NCI-H345 treated with DMSO at 0.1 percent for 48 hours (cell line): Measurements from ENCODE around the gene PSMD1.
"Not testable (repeated sequence)": the region's sequence is repeated elsewhere in the genome, so short reads cannot be mapped to it uniquely, and the experiment has no call there.

Experiments used
- DNase-seq: peaks from one replicate; lab custom pipeline; 2025; ENCODE audit not compliant: unreplicated experiment; lab: John Stamatoyannopoulos, UW

PSMD1 gene

DNA sequence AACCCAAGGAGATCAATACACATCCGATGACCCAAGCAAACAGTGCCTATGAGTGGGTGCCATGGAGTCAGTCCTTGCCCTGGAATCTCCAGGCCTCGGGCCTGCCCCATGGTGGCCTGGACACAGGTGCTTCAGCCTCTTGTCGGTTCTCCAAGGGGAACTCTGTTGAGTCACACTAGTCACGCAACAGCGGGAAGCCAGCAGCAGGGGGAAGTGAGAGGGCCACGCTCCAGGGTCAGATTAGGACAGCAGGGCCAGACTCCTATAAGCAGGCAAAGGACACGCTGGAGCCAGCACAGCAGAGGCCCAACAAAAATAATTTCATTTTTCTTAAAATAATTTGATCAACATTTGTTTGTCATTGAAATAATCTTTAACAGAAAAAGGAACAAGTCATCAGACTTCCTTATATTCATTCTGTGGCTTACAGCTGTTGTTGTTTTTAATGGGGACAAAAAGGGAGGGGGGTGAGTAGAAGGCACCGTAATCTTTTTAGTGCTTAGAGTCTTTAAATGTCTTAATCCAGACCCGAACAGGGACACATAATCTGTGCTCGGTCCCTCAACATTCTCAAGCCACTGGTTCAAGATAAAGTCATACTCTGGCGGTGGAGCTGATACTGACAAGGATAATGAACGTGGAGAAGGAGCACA, 125.3 kb downstream of the PSMD1 start:
- no peak for DNase-seq

DNA sequence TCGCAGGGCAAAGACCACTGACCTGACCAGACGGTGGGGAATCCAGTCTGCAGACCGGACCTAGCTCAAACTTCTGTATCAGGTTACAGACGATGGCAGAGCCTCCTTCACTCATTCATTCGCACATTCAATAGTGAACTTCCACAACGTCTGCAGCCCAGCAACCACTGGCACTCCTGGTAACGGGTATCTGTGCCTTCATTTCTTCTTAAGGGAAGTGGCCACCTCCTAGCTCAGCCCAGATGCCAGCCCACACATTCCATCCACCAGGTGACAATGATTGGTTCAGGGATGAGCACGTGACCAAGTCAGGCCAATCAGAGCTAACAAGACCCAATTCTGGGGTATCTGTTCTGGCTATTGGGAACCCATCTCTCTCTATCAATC, 125.8 kb downstream of the PSMD1 start:
- DNase-seq: no peak

GRCh38 chr2:231183851-231184250, 127.2 kb downstream of the PSMD1 start:
- no peak for DNase-seq

GRCh38 chr2:231184319-231184718, 127.7 kb downstream of the PSMD1 start:
- no peak for DNase-seq

GRCh38 chr2:231185050-231185725, 128.5 kb downstream of the PSMD1 start:
- no peak for DNase-seq

DNA sequence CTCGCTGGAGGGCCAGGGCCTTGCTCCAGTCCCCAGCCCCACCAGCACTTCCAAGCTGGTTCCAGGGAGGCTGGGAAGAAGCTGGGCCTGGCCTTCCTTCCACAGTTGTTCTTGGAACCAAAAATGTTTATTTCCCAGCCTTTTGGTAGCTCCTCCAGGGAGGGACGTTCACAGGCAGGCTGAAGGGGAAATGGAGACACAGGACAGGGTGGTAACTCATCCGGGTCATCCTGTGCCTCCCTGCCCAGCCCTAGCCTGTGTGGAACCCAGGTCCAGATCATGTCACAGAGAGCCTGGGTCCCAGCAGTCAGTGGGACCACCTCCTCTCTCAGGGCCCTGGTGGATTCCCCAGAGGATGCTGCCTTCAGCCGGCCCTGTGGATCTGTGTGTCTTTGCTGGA, 129.2 kb downstream of the PSMD1 start:
- no peak for DNase-seq

DNA sequence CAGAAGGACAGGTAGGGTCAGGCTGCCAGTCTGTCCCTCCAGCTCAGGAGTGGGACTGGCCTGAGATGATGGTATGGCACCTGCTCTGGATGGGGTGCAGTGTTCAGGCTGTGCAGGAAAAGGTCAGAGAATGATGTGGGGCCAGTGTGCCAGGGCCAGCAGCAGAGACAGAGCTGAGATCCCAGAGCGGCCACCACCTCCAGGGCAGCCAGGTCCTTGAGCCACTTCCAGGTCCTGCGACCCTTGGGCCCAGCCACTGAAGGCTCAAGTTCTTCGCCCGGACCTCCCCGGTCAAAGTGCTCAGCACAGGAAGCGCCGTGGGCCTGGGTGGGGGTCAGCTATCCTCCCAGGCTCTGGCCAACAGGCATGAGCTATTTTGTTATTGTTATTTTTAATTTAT, 129.7 kb downstream of the PSMD1 start:
- DNase-seq: no peak

GRCh38 chr2:231187736-231188505, 131.3 kb downstream of the PSMD1 start:
- no peak for DNase-seq

GRCh38 chr2:231188506-231189170, 132.0 kb downstream of the PSMD1 start:
- DNase-seq: no peak

- no peak for DNase-seq
These were observed 132.5 kb downstream of the PSMD1 start for GRCh38 chr2:231189171-231189530.

- no peak for DNase-seq
These were observed 133.2 kb downstream of the PSMD1 start for GRCh38 chr2:231189571-231190495.

GRCh38 chr2:231190531-231191197, 134.0 kb downstream of the PSMD1 start:
- DNase-seq: no peak

- DNase-seq: no peak
These were observed 135.5 kb downstream of the PSMD1 start for GRCh38 chr2:231191896-231192872.

DNA sequence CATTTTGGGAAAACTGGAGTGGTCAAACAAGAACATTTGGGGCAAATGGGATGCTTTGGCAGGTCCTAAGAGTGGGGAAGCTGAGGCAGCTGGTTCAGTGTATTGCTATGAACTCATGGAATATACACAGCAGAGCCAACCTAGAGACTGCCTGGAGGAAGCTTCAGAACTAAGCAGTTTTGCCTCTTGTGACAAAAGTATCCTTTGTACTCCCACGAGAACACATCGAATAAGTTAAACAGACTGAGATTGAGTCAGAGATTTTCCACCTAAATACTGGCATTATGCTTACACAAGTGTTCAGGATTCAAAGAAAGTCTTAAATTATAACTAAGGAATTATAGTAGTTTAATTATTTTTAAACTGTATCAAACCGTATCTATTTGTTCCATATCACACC, 136.5 kb downstream of the PSMD1 start:
- no peak for DNase-seq

DNA sequence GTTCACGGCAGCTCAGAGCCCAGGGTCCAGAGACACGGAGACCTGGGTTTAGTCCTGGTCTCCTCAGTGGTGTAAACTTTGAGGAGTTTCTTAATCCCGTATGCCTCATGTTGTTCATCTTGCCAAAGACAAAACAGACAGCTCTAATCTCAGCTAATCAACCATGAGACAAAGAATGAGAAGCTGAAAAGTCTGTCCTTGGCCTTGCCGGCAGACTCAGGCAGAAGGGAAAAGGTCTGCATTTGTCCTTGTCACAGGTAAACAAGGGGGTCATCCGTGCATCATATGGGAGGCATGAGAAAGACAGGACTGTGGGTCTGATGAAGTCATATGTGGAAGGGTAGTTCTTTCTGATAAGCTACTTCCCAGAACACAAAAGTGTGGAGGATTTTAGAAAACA, 139.9 kb downstream of the PSMD1 start:
- no peak for DNase-seq

GRCh38 chr2:231197196-231197595, 140.5 kb downstream of the PSMD1 start:
- DNase-seq: not testable (repeated sequence)

- peak; percentile 33 for DNase-seq
These were observed 141.1 kb downstream of the PSMD1 start for GRCh38 chr2:231197706-231198290.
